Kidney (tissue), 14 donors: Measurements from ENCODE around the gene SLC30A2. TPM values are rescaled to one million over a fixed set of nuclear protein-coding genes. Genes with fewer than 3 reads are reported as not detected.

Experiments
- DNase-seq, 5 donors: peaks; one replicate each; pipeline ENCODE4 v3.0.0-alpha.2; 2013 to 2020
- FAIRE-seq: peaks from 2 replicates; lab custom pipeline; 2012; peaks lifted over from hg19 to GRCh38; lab: Jason Lieb, UNC
- H3K27ac ChIP-seq, 2 donors: one replicate each; pipeline ENCODE4 v1.7.0; 2013; ENCODE audit warnings: low read depth in 2 of 2, low read length in 2 of 2, inconsistent platforms in 1 of 2
- H3K27me3 ChIP-seq: one replicate; pipeline ENCODE4 v1.7.1; 2013; ENCODE audit warnings: low read length, inconsistent platforms; ENCODE audit not compliant: control insufficient read depth, insufficient read depth
- H3K36me3 ChIP-seq, 3 donors: one replicate each; pipeline versions ENCODE4 v1.7.0 to v1.7.1; 2013; ENCODE audit warnings: low read length in 3 of 3, control low read depth in 1 of 3, inconsistent platforms in 1 of 3; ENCODE audit not compliant: insufficient read depth in 3 of 3, control insufficient read depth in 2 of 3
- H3K4me1 ChIP-seq, 3 donors: one replicate each; pipeline versions ENCODE4 v1.7.0 to v1.7.1; 2013; ENCODE audit warnings: low read length in 3 of 3, inconsistent platforms in 1 of 3, low read depth in 1 of 3; ENCODE audit not compliant: control insufficient read depth in 2 of 3, insufficient read depth in 2 of 3
- H3K4me3 ChIP-seq, 3 donors: one replicate each; pipeline versions ENCODE4 v1.7.0 to v1.8.1; 2013; ENCODE audit warnings: low read length in 3 of 3, control low read depth in 1 of 3, inconsistent platforms in 1 of 3
- H3K9ac ChIP-seq, 3 donors: one replicate each; pipeline versions ENCODE4 v1.7.0 to v1.7.1; 2013; ENCODE audit warnings: low read length in 3 of 3, control low read depth in 1 of 3, inconsistent platforms in 1 of 3
- H3K9me3 ChIP-seq, 3 donors: one replicate each; pipeline versions ENCODE4 v1.7.0 to v1.7.1; 2013; ENCODE audit warnings: low read length in 3 of 3, control low read depth in 1 of 3, inconsistent platforms in 1 of 3; ENCODE audit not compliant: control insufficient read depth in 2 of 3, insufficient read depth in 1 of 3
- intact Hi-C: fragments of 100-400 bp; cut with DNase I; formaldehyde crosslinking; loops from one replicate; pipeline ENCODE4 v1.11.1; 2022
- polyA plus RNA-seq: library from polyadenylated mRNA; stranded (reverse); fragments of 350-450 nt; fragmentation: Illumina TruSeq; extraction: RNeasy Lipid Tissue Mini Kit (QIAGEN cat#74804); gene quantifications from one replicate; pipeline ENCODE4 v1.2.3, GENCODE V29; 2014; ENCODE audit warnings: low read depth, low replicate concordance; ENCODE audit not compliant: insufficient read depth
- total RNA-seq: library from RNA; stranded (reverse); fragmentation: NEBNext Ultra II Directional; extraction: Animal tissue kit (Norgen Biotek cat#: 25700); gene quantifications from one replicate; pipeline ENCODE4 v1.2.1, GENCODE V29; 2021
- TF ChIP-seq, protein P1 (sequence below): IDR thresholded peaks from 3 replicates; pipeline ENCODE4 v1.5.1; 2012; ENCODE audit warnings: mild to moderate bottlenecking, moderate library complexity, borderline replicate concordance; ENCODE audit not compliant: insufficient read depth; ENCODE audit errors: extremely low read depth
- donor health status: control.
- donor health status: control.
- donor health status: control.
- donor health status: control.
- donor health status: control.
- donor health status: DM: yes; HTN: yes; CAD: no.
- donor health status: Normal renal cell carcinoma (clear cell type).

The SLC30A2 gene
- total and polyA plus RNA-seq, 2 donors from 2014 or later, result 26.8 to 34.4 TPM

DNA sequence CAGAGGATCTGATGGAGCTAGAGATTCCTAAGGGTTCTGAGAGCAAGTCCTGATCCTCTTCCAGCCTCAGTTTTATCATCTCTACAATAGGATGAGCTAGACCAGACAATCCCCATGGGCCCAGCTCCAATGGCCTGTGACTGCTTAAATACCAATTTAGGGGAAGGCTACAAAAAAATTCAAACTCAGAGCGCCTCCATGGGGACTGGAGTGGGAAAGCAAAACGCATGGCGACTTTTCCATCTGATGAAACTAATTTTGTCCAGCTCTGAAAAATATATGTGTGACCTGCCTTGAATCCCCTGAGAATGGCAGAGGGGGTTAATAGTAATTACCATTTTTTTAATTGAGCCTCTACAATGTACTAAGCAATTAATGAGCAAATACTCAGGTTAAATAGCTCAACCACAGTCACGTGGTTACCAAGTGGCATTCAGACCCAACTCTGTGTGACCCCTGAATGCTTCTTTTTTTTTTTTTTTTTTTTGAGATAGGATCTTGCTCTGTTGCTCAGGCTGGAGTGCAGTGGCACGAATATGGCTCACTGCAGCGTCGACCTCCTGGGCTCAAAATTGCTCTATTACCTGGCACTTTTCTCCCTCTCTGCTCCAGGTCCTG lies 15.9 kb downstream of the SLC30A2 start:
- Histone ChIP-seq H3K4me3 (no peak overlapping the region), H3K27ac (no peak overlapping the region), H3K9ac (no peak overlapping the region), H3K27me3 (no peaks in the 10 kb centered on the region), H3K4me1 (peaks cover 0 to 4% (median 0%) of the 10 kb centered on the region in 3 donors), H3K9me3 (no peaks in the 10 kb centered on the region), H3K36me3 (no peaks in the 10 kb centered on the region)
- FAIRE-seq, result no peak
- TF ChIP-seq, protein P1, sequence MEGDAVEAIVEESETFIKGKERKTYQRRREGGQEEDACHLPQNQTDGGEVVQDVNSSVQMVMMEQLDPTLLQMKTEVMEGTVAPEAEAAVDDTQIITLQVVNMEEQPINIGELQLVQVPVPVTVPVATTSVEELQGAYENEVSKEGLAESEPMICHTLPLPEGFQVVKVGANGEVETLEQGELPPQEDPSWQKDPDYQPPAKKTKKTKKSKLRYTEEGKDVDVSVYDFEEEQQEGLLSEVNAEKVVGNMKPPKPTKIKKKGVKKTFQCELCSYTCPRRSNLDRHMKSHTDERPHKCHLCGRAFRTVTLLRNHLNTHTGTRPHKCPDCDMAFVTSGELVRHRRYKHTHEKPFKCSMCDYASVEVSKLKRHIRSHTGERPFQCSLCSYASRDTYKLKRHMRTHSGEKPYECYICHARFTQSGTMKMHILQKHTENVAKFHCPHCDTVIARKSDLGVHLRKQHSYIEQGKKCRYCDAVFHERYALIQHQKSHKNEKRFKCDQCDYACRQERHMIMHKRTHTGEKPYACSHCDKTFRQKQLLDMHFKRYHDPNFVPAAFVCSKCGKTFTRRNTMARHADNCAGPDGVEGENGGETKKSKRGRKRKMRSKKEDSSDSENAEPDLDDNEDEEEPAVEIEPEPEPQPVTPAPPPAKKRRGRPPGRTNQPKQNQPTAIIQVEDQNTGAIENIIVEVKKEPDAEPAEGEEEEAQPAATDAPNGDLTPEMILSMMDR, result no peak
- intact Hi-C loops, result no loop called here
- DNase-seq, result no peak

DNA sequence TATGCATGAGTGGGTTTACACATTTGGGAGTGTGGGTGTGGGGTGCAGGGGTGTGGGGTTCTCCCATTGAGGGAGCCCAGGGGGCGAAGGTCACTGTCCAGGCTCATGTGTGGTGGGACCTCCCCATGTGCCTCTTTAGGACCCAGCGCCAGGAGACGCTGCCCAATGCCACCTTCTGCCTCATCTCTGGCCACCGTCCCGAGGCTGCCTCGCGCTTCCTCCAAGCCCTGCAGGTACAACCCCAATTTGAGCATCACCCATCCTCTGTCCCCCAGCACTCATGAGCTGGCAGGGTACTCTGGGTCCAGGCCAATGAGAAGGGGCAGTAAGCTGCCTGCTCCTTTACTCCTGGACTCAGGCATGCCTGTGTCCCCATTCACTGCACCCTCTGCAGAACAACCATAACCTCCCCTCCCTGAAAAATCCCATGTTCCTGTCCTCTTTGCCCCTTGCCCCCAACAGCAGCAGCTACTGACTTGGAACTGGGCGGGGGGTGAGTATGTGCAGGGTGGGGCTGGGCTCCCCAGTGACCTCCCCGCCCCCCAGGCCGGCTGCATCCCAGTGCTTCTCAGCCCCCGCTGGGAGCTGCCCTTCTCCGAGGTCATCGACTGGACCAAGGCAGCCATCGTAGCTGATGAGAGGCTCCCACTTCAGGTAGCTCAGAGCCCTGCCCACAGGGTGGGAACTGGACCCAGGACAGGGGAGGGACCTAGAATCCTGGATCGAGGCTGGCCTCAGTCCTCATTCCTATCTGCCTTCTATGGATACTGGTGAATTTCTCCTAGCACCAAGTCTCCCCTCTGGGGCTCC lies 16.7 kb downstream of the SLC30A2 start:
- H3K27ac ChIP-seq, result no peak overlapping the region
- H3K36me3 ChIP-seq, result no peaks in the 10 kb centered on the region
- FAIRE-seq, result no peak
- H3K4me3 ChIP-seq, result no peak overlapping the region
- no peaks in the 10 kb centered on the region for H3K4me1 ChIP-seq
- intact Hi-C loops, result no loop called here
- no peak for DNase-seq
- TF ChIP-seq, protein P1, result no peak
- H3K9ac ChIP-seq, result no peak overlapping the region
- H3K27me3 ChIP-seq, result no peaks in the 10 kb centered on the region
- H3K9me3 ChIP-seq, result no peaks in the 10 kb centered on the region

DNA sequence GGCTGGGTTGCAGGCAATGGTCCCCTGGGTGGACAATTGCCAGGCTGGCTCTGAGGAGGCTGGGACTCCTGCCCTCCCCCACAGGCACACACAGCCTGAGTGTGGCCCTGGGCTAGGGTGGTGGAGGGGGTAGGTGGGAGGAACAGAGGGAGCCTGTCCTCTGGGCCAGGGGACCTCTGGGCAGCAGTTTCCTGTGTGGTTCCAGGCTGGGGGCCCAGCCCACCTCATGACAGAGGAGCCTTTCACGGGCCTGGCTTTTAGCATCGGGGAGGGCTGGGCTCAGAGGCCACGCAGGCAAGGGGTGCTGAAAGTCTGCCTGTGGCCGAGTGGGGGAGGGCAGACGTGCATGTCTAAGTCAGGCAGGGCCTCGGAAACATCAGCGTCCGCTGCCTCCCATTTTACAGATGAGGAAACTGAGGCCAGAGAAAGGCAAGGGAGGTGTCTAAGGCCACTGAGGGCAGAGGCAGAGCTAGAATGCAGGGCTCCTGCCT lies 17.4 kb downstream of the SLC30A2 start:
- Histone ChIP-seq H3K9ac (no peak overlapping the region), H3K36me3 (no peaks in the 10 kb centered on the region), H3K4me1 (no peaks in the 10 kb centered on the region), H3K27me3 (no peaks in the 10 kb centered on the region), H3K9me3 (no peaks in the 10 kb centered on the region), H3K27ac (no peak overlapping the region), H3K4me3 (no peak overlapping the region)
- DNase-seq, result no peak
- intact Hi-C loops, result no loop called here
- TF ChIP-seq, protein P1, result no peak
- FAIRE-seq, result no peak
